A549 (cell line): ENCODE measurements around the gene ASB1. TPM values are rescaled to one million over a fixed set of nuclear protein-coding genes. Genes with fewer than 3 reads are reported as not detected.

Source experiments
- ATAC-seq, 2 experiments: fragments of 200-7000 bp in 1 of 2; fragments of >200 bp in 1 of 2; cut with Nextera tagmentation in 1 of 2; cut with Tn5 transposase in 1 of 2; 3 replicates each; pipeline versions ENCODE4 v1.8.0 to v1.9.1; 2018 to 2020; ENCODE audit warnings: mild to moderate bottlenecking in 1 of 2, moderate library complexity in 1 of 2
- CTCF ChIA-PET: fragments of 300-600 bp; sonication (Branson Sonifier 250); formaldehyde crosslinking; extraction: SDS; loops from one replicate; lab custom pipeline; 2021; ENCODE audit warnings: antibody characterized with exemption, inconsistent platforms; lab: Yijun Ruan, JAX
- POLR2A ChIA-PET: fragments of 350-600 bp; formaldehyde crosslinking; extraction: SDS; loops from one replicate; lab custom pipeline; 2021; ENCODE audit warnings: antibody characterized with exemption, inconsistent platforms; lab: Yijun Ruan, JAX
- DNase-seq, 2 experiments: peaks; one replicate each; pipeline versions ENCODE4 v3.0.0 to v3.0.0-alpha.2; 2011 to 2016; ENCODE audit warnings: low read depth in 1 of 2, low spot score in 1 of 2
- FAIRE-seq: peaks from 2 replicates; lab custom pipeline; 2011; peaks lifted over from hg19 to GRCh38; lab: Jason Lieb, UNC
- H3K27ac ChIP-seq, 2 experiments: fragments of >200 bp; sonication (Bioruptor Twin); formaldehyde crosslinking; 3 replicates each; pipeline ENCODE4 v1.5.1; 2016 to 2017
- H3K4me1 ChIP-seq: fragments of >200 bp; sonication (Bioruptor Twin); formaldehyde crosslinking; 3 replicates; pipeline ENCODE4 v1.6.1; 2016
- H3K4me2 ChIP-seq: fragments of >200 bp; sonication (Bioruptor Twin); formaldehyde crosslinking; 3 replicates; pipeline ENCODE4 v1.6.1; 2016
- H3K4me3 ChIP-seq: fragments of >200 bp; sonication (Bioruptor Twin); formaldehyde crosslinking; 3 replicates; pipeline ENCODE4 v1.5.1; 2016
- H3K9me3 ChIP-seq: fragments of >200 bp; sonication (Bioruptor Twin); formaldehyde crosslinking; 3 replicates; pipeline ENCODE4 v1.6.1; 2016
- BCL3 ChIP-seq: fragments of >200 bp; sonication (Bioruptor Twin); formaldehyde crosslinking; IDR thresholded peaks from 3 replicates; pipeline ENCODE4 v1.6.1; 2016
- CBX2 ChIP-seq: fragments of 200-600 bp; sonication (generic); IDR thresholded peaks from 2 replicates; pipeline ENCODE4 v1.6.1; 2016; ENCODE audit warnings: low read depth, mild to moderate bottlenecking, borderline replicate concordance
- EHMT2 ChIP-seq: fragments of 200-600 bp; sonication (generic); IDR thresholded peaks from 2 replicates; pipeline ENCODE4 v1.6.1; 2016; ENCODE audit warnings: antibody characterized with exemption, low read depth, mild to moderate bottlenecking, moderate library complexity
- EP300 ChIP-seq, 2 experiments: fragments of >200 bp; sonication (Bioruptor Twin); formaldehyde crosslinking; IDR thresholded peaks; 2 replicates in 1 of 2; 3 replicates in 1 of 2; pipeline ENCODE4 v1.6.1; 2016 to 2017
- ESRRA ChIP-seq: fragments of 150-350 bp; IDR thresholded peaks from 2 replicates; pipeline ENCODE4 v1.6.1; 2014; ENCODE audit warnings: mild to moderate bottlenecking, low read length, borderline replicate concordance
- FOXS1 ChIP-seq: fragments of 250-450 bp; sonication (Bioruptor Pico); IDR thresholded peaks from 2 replicates; pipeline ENCODE4 v1.5.0; 2020; ENCODE audit warnings: mild to moderate bottlenecking, moderate library complexity
- HOXB13 ChIP-seq: fragments of 250-450 bp; sonication (Bioruptor Pico); IDR thresholded peaks from 2 replicates; pipeline ENCODE4 v1.5.0; 2020; ENCODE audit warnings: low read depth, mild to moderate bottlenecking, moderate library complexity
- HOXB5 ChIP-seq: fragments of 250-450 bp; sonication (Bioruptor Pico); IDR thresholded peaks from 2 replicates; pipeline ENCODE4 v1.5.0; 2020; ENCODE audit warnings: mild to moderate bottlenecking, moderate library complexity
- JUNB ChIP-seq: fragments of >200 bp; sonication (Bioruptor Twin); formaldehyde crosslinking; IDR thresholded peaks from 2 replicates; pipeline ENCODE4 v1.6.1; 2016
- KDM1A ChIP-seq: fragments of 200-600 bp; sonication (generic); IDR thresholded peaks from 2 replicates; pipeline ENCODE4 v1.6.1; 2016; ENCODE audit warnings: low read depth, mild to moderate bottlenecking
- MAFK ChIP-seq: fragments of 450-650 bp; IDR thresholded peaks from 2 replicates; pipeline ENCODE4 v1.6.1; 2014; ENCODE audit not compliant: partially characterized antibody
- MAZ ChIP-seq: fragments of 150-350 bp; IDR thresholded peaks from 2 replicates; pipeline ENCODE4 v1.6.1; 2014; ENCODE audit warnings: antibody characterized with exemption, low read depth, low read length, borderline replicate concordance
- MYC ChIP-seq: IDR thresholded peaks from 2 replicates; pipeline ENCODE4 v1.6.1; 2012; ENCODE audit warnings: mild to moderate bottlenecking, inconsistent platforms, low read length, improper control_type of control experiment, borderline replicate concordance
- NFE2L2 ChIP-seq: fragments of 150-350 bp; conservative IDR thresholded peaks from 2 replicates; pipeline ENCODE4 v1.6.1; 2014; ENCODE audit warnings: low read length
- POLR2A ChIP-seq: IDR thresholded peaks from 2 replicates; pipeline ENCODE4 v1.6.1; 2012; ENCODE audit warnings: mild to moderate bottlenecking, low read length
- RCOR1 ChIP-seq: fragments of 150-350 bp; IDR thresholded peaks from 2 replicates; pipeline ENCODE4 v1.6.1; 2014; ENCODE audit warnings: antibody characterized with exemption, low read length, low read depth
- RNF2 ChIP-seq: fragments of 200-600 bp; sonication (generic); IDR thresholded peaks from 2 replicates; pipeline ENCODE4 v1.6.1; 2016; ENCODE audit warnings: low read depth, mild to moderate bottlenecking, antibody characterized with exemption, moderate library complexity, borderline replicate concordance
- SMC3 ChIP-seq: fragments of >200 bp; sonication (Bioruptor Twin); formaldehyde crosslinking; IDR thresholded peaks from 3 replicates; pipeline ENCODE4 v1.6.1; 2018; ENCODE audit warnings: inconsistent platforms
- SREBF2 ChIP-seq: fragments of 450-650 bp; IDR thresholded peaks from 2 replicates; pipeline ENCODE4 v1.6.1; 2014; ENCODE audit warnings: mild to moderate bottlenecking, moderate library complexity
- ZFP36 ChIP-seq: fragments of 450-650 bp; IDR thresholded peaks from 2 replicates; pipeline ENCODE4 v1.6.1; 2014; ENCODE audit warnings: borderline replicate concordance; ENCODE audit not compliant: partially characterized antibody
- ZNF302 ChIP-seq: fragments of 250-450 bp; sonication (Bioruptor Pico); IDR thresholded peaks from 2 replicates; pipeline ENCODE4 v1.9.0; 2021; ENCODE audit warnings: inconsistent platforms, mild to moderate bottlenecking, moderate library complexity
- WGBS: methylation state at CpG from one replicate; pipeline ENCODE4 v1.1.6; 2017; ENCODE audit errors: missing lambda C conversion rate; 5-methylcytosine and 5-hydroxymethylcytosine counted together
- polyA plus RNA-seq, 4 experiments: library from polyadenylated mRNA; depleted of rRNA in 3 of 4; stranded (reverse); fragments of >200 nt; fragmentation: RNase III in 1 of 4; extraction: RNeasy Plus Mini Kit Qiagen cat#74134 plus additional on column Dnase treatment in 1 of 4; gene quantifications; 2 replicates in 3 of 4; 3 replicates in 1 of 4; pipeline ENCODE4 v1.2.3, GENCODE V29; 2011 to 2017

ASB1 gene
- polyA plus RNA-seq, 2 of the 4 experiments (the other 2 are of a cell fraction), result 24.6 to 42.7 TPM

DNA sequence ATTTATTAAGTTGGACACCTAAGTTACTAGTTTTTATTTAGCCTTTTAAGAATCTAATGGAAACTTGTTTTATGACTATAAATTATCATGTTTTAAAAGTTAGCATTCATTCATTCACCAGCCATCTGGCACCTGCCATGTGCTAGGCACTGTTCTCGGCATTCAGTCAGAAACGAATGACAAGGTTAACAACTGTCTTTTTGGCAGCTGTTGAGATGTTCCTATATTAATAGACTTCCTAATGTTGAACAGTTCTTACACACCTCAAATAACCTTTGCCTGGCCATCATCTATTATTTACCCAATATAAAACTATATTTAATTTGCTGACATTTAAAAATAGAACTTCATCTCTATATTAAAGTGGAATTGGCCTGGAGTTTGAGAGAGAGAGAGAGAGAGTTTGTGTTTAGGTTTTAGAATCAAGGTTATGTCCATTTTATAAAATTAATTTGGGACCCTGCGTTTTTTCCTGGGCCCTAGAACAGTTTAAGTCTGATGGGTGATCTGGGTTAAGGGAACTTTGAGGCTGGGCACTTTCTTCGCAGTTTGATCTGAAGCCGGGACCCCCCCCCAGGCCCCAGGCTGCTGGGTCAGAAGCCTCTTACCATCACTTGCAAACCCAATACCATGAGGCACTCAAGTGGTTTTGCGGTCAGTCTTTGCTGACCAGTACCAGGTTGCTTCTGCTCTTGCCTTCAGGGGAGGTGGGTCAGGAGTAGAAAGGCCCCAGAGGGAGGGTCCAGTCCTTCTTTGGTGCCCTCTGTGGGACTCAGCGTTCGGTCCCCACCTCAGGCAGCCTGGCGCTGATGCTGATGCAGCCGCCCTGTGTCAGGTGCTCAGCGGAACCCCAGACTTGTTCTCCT is 48.3 kb upstream of the ASB1 start:
- TF ChIP-seq ZNF302 (CRISPR knock-in tag) (no peak), EHMT2 (no peak), HOXB5 (CRISPR knock-in tag) (no peak), MYC (no peak), NFE2L2 (no peak), JUNB (no peak), ZFP36 (no peak), RCOR1 (no peak), RNF2 (no peak), SMC3 (no peak), EP300 (IDR thresholded peaks at IDR 0.05) (no peak), MAFK (no peak), MAZ (no peak), BCL3 (no peak), KDM1A (no peak), ESRRA (no peak)
- TF ChIP-seq, all 56 proteins: peak for 0
- Histone ChIP-seq H3K27ac (no peak overlapping the region), H3K9me3 (no peaks in the 10 kb centered on the region), H3K4me2 (no peak overlapping the region), H3K4me1 (no peaks in the 10 kb centered on the region), H3K4me3 (no peak overlapping the region)
- no peak for FAIRE-seq
- ChIA-PET POLR2A (no interaction called here), CTCF (interaction anchor here (1.1 to 2.5 kb wide), 3 partner anchors 8 to 407 kb away, joined by 3 to 11 read pairs (median 8); no protein-coding TSS in a partner anchor)
- WGBS, result 94% methylated on average over 11 of the region's 11 CpGs
- no peak for ATAC-seq
- DNase-seq, result no peak

DNA sequence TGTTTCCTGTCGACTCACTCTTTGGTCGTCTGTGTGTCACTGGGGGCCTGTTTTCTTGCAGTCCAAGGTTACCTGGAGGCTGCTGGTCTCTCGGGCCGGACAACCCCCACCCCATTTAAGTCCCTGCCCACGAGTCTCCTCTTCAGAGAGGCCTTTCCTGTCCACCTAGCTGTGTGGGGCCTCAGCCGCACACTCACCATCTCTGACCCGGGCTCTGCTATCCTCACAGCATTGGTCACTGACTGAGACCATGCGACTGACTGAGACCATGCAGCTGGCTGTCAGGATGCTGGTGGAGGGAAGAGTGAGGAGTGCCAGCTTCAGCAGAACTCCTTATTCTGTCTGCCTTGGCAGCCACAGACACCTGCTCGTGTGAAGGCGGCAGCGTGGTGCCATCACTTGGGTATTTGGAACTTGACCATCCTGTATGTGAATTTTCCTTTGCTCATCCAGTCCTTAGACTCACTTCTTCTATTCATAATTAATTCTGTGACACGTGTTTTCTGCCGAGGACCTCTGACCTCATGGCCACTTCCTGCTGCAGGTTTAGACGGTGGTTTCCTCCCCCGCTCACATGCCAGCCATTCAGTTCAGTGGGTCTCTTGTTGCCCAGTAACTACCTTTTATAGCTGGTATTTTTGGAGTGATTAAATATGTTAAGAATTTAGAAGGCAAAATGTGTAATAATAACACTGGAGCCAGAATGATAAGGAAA is 47.5 kb upstream of the ASB1 start:
- FAIRE-seq (no peak), ATAC-seq (no peak), DNase-seq (no peak)
- ChIA-PET CTCF (interaction anchor here (1.1 to 2.5 kb wide), 3 partner anchors 8 to 406 kb away, joined by 3 to 11 read pairs (median 8); no protein-coding TSS in a partner anchor), POLR2A (no interaction called here)
- H3K4me1 ChIP-seq, result no peaks in the 10 kb centered on the region
- no peak overlapping the region for H3K27ac ChIP-seq
- H3K4me2 ChIP-seq, result no peak overlapping the region
- TF ChIP-seq ZFP36 (no peak), KDM1A (no peak), POLR2A (0 out of 2 replicates have a peak, but pooled peaks have one; percentile 8), FOXS1 (no peak), CBX2 (no peak)
- 87% methylated on average over 15 of the region's 15 CpGs for WGBS
- H3K4me3 ChIP-seq, result no peak overlapping the region
- H3K9me3 ChIP-seq, result no peaks in the 10 kb centered on the region

GRCh38 chr2:238380336-238380735 is 46.4 kb upstream of the ASB1 start:
- ATAC-seq (no peak), FAIRE-seq (no peak), DNase-seq (no peak)
- H3K4me2 ChIP-seq, result no peak overlapping the region
- H3K4me3 ChIP-seq, result no peak overlapping the region
- no peaks in the 10 kb centered on the region for H3K9me3 ChIP-seq
- H3K27ac ChIP-seq, result no peak overlapping the region
- 94% methylated on average over 6 of the region's 7 CpGs for WGBS
- TF ChIP-seq ESRRA, result no peak
- no peak for TF ChIP-seq SREBF2
- no peak for TF ChIP-seq HOXB13 (CRISPR knock-in tag)
- TF ChIP-seq JUNB, result no peak
- no peak for TF ChIP-seq SMC3
- no peaks in the 10 kb centered on the region for H3K4me1 ChIP-seq
- ChIA-PET CTCF (interaction anchor here (2.2 to 2.5 kb wide), 2 partner anchors 10 to 405 kb away, joined by 8 to 11 read pairs; no protein-coding TSS in a partner anchor), POLR2A (no interaction called here)
